Ishikawa (cell line): ENCODE measurements around the gene MAGI1.

Experiments
- CEBPB ChIP-seq: IDR thresholded peaks from 2 replicates; pipeline ENCODE4 v1.6.1; 2012
- CREB1 ChIP-seq: IDR thresholded peaks from 2 replicates; pipeline ENCODE4 v1.6.1; 2012; ENCODE audit warnings: low read depth
- EGR1 ChIP-seq: IDR thresholded peaks from 2 replicates; pipeline ENCODE4 v1.6.1; 2012
- EP300 ChIP-seq: IDR thresholded peaks from 2 replicates; pipeline ENCODE4 v1.6.1; 2012; ENCODE audit warnings: borderline replicate concordance
- FOXM1 ChIP-seq: IDR thresholded peaks from 2 replicates; pipeline ENCODE4 v1.6.1; 2012; ENCODE audit warnings: low read depth, borderline replicate concordance
- NFIC ChIP-seq: IDR thresholded peaks from 2 replicates; pipeline ENCODE4 v1.6.1; 2012
- RAD21 ChIP-seq: IDR thresholded peaks from 2 replicates; pipeline ENCODE4 v1.6.1; 2012; ENCODE audit warnings: low read depth
- TAF1 ChIP-seq: IDR thresholded peaks from 2 replicates; pipeline ENCODE4 v1.6.1; 2012; ENCODE audit warnings: low read depth, mild to moderate bottlenecking
- TCF12 ChIP-seq: IDR thresholded peaks from 2 replicates; pipeline ENCODE4 v1.6.1; 2012; ENCODE audit warnings: low read depth
- TEAD4 ChIP-seq: IDR thresholded peaks from 2 replicates; pipeline ENCODE4 v1.6.1; 2012
- YY1 ChIP-seq: IDR thresholded peaks from 2 replicates; pipeline ENCODE4 v1.6.1; 2012; ENCODE audit warnings: low read depth
- ZBTB7A ChIP-seq: IDR thresholded peaks from 2 replicates; pipeline ENCODE4 v1.6.1; 2012; ENCODE audit warnings: low read depth
- TF ChIP-seq, protein P1 (sequence below): IDR thresholded peaks from 2 replicates; pipeline ENCODE4 v1.6.1; 2012
- TF ChIP-seq, protein P2 (sequence below): IDR thresholded peaks from 2 replicates; pipeline ENCODE4 v1.6.1; 2012
- TF ChIP-seq, protein P3 (sequence below): IDR thresholded peaks from 2 replicates; pipeline ENCODE4 v1.6.1; 2012; ENCODE audit warnings: low read depth, mild to moderate bottlenecking

MAGI1 gene

DNA sequence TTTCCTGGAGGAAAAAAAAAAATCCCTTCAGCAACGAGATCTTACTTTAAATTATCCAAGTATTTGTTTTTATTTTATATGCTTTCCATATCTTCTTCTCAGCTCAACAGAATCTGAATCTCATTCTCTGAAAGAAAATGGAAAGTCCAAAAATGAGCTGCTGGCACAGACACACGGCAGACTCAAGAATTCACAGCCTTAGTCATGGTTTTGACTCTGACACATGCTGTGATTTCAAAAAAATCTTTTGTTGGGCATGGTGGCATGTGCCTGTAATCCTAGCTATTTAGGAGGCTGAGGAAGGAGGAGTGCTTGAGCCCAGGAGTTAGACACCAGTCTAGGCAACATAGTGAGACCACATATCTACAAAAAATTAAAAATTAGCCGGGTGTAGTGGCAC is 565.0 kb downstream of the MAGI1 start:
- TF ChIP-seq, protein P1, sequence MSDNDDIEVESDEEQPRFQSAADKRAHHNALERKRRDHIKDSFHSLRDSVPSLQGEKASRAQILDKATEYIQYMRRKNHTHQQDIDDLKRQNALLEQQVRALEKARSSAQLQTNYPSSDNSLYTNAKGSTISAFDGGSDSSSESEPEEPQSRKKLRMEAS, result no peak
- TF ChIP-seq EP300 (no peak), TEAD4 (peak; percentile 17; the same call in 1 of the 2 replicates)

DNA sequence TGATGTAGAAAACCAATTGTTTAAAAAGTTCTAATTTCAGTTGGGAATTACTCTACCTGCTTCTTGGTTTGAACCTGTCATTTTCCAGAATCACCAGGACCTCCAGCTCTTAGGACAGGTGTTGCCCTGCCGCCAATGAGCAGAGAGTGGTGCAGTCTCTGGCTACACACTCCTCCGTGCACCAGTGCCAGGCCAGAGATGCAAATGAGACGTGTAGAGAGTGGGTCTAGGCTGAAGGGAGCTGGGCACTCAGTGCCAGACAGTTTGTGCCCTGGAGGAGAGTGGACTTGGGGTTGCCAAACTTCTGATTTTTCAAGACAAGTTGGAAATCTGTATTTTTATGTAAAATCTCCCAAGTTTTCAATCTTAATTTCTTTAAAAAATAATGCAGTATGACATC is 566.2 kb downstream of the MAGI1 start:
- TF ChIP-seq EP300 (no peak), YY1 (no peak), ZBTB7A (no peak), NFIC (no peak), TCF12 (no peak), TAF1 (no peak), TEAD4 (no peak), RAD21 (no peak), EGR1 (no peak), CREB1 (no peak), FOXM1 (no peak)
- TF ChIP-seq, protein P1, result no peak

DNA sequence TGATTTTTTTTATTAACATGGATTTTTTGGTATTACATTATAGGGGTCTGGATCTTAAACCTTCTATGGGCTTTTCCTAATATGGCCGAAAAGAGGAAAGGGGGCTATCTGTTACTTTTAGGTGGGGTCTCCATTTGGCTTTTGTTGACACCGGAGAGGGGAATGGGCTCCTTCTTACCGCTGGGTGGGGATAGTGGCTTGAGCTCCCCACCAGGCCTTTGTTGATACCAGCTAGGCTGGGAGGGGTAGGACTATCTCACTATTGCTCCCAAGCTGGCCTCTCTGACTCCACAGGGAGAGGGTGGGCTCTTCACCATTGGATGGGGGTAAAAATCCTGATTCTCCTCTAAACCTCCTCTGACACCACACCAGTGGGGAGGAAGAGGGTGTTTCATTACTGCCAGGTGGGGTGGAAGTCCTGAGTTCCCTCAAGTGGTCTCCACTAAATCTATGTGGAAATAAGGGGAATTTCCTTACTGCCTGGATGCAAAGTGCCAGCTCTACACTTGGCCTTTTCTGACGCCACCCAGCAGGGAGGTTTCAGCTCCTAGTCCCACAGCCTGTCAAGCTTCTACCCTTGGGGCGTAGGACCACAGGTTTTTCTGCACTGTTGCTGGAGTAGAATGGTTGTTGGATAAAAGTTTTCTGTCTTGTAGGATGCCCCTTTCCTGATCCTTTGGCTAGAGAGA is 572.3 kb downstream of the MAGI1 start:
- TF ChIP-seq EGR1 (no peak), NFIC (no peak), RAD21 (no peak), CEBPB (no peak), ZBTB7A (no peak), CREB1 (no peak), TAF1 (no peak), YY1 (no peak)
- TF ChIP-seq, protein P2, sequence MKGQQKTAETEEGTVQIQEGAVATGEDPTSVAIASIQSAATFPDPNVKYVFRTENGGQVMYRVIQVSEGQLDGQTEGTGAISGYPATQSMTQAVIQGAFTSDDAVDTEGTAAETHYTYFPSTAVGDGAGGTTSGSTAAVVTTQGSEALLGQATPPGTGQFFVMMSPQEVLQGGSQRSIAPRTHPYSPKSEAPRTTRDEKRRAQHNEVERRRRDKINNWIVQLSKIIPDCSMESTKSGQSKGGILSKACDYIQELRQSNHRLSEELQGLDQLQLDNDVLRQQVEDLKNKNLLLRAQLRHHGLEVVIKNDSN, result no peak

DNA sequence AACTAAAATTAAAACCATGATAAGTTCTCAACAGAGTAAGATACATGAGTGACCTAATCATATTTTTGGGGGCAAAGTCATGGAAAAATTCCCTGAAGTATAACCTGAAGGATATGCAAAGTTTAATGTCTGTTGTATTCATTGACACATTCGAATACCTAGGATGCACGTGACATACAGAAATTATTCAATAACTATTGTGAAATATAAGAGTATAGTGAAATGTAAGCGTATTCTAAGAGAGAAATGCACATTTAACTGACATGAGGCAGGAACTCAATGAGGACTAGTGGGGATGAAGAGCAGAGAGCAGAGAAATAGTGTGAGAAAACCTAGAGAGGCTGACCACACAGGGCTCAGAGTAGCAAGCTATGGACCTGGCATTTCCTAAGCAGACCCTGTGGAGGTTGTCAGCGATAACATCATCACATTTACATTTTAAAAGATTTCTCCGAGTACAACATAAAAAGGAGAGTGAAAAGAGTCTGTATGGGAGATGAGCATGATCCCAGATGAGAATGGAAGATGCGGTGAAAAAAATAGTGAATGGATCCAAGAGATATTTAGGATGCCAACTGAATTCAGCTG is 588.8 kb downstream of the MAGI1 start:
- no peak for TF ChIP-seq NFIC
- TF ChIP-seq, protein P3, sequence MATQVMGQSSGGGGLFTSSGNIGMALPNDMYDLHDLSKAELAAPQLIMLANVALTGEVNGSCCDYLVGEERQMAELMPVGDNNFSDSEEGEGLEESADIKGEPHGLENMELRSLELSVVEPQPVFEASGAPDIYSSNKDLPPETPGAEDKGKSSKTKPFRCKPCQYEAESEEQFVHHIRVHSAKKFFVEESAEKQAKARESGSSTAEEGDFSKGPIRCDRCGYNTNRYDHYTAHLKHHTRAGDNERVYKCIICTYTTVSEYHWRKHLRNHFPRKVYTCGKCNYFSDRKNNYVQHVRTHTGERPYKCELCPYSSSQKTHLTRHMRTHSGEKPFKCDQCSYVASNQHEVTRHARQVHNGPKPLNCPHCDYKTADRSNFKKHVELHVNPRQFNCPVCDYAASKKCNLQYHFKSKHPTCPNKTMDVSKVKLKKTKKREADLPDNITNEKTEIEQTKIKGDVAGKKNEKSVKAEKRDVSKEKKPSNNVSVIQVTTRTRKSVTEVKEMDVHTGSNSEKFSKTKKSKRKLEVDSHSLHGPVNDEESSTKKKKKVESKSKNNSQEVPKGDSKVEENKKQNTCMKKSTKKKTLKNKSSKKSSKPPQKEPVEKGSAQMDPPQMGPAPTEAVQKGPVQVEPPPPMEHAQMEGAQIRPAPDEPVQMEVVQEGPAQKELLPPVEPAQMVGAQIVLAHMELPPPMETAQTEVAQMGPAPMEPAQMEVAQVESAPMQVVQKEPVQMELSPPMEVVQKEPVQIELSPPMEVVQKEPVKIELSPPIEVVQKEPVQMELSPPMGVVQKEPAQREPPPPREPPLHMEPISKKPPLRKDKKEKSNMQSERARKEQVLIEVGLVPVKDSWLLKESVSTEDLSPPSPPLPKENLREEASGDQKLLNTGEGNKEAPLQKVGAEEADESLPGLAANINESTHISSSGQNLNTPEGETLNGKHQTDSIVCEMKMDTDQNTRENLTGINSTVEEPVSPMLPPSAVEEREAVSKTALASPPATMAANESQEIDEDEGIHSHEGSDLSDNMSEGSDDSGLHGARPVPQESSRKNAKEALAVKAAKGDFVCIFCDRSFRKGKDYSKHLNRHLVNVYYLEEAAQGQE, result no peak
- no peak for TF ChIP-seq EP300
- TF ChIP-seq TEAD4, result no peak
- TF ChIP-seq YY1, result no peak
- TF ChIP-seq CEBPB, result no peak
- TF ChIP-seq, protein P2, result no peak
- TF ChIP-seq RAD21, result no peak
- no peak for TF ChIP-seq TCF12
- TF ChIP-seq EGR1, result no peak
- no peak for TF ChIP-seq FOXM1
- no peak for TF ChIP-seq ZBTB7A
- no peak for TF ChIP-seq CREB1
- no peak for TF ChIP-seq TAF1
- TF ChIP-seq, protein P1, result no peak

DNA sequence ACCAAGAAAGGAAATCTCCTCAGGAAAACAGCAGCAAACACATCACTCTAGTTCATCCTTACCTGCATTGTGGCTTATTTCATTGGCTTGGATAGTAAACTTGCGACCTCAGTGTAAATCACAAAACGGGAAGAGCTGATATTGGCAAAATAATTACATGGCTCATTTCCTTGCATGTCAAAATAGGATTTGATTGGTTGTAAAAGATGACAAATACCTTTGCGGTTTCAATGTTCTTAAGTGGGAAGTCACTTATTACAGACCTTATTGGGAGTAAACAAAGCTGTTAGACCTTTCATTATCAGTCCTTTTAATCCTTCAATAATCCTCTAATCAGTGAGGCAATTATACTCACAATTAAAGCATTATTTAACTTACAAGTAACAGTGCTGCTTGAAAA is 590.6 kb downstream of the MAGI1 start:
- TF ChIP-seq TCF12, result no peak
- no peak for TF ChIP-seq CREB1
- TF ChIP-seq TEAD4, result no peak
- TF ChIP-seq CEBPB, result no peak
- TF ChIP-seq YY1, result no peak
- TF ChIP-seq, protein P2, result no peak
- TF ChIP-seq, protein P3, result no peak

DNA sequence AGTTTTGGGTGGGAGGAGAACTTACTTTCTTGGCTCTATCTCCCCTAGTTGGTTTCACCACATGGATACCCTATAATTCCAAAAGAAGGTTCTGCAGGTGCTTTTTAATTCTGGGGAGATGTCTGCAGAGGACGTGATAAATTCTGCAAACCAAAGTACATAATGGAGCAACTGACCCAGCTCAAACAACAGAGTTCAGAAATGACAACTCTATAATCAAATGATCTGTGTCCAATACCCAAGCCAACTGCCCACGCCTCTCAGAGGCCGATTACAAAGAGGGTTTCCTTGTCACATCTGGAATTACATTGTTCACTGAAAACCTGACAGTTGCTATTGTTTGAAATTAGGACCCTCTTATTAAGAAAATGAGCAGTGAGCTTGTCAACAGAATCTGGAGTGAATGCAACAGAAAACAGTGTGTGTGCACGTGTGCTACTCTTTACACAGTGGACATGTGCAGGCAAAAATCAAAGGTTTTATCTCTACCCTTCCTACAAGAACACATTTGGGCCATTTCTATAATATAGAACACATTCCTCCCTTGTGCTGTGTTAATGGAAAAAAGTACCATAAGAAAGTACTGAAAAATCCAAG is 593.0 kb downstream of the MAGI1 start:
- TF ChIP-seq CEBPB (no peak), TAF1 (no peak), CREB1 (no peak), TCF12 (no peak), RAD21 (no peak), NFIC (no peak), EP300 (no peak), TEAD4 (no peak), YY1 (no peak), FOXM1 (no peak)
- TF ChIP-seq, protein P3, result no peak
- TF ChIP-seq, protein P2, result no peak
